Cerebellar cortex (tissue), 1 donor: ENCODE results near the gene B4GALT1.

Experiments used
- DNase-seq: peaks from one replicate; pipeline ENCODE4 v3.0.0-alpha.2; 2015; ENCODE audit warnings: low spot score

The B4GALT1 gene

GRCh38 chr9:33167084-33167971, at the start of gene B4GALT1:
TSS of gene B4GALT1 (minus strand) at chr9:33167336. CDS start at chr9:33167169, 167 bp downstream.
- DNase-seq: peak; percentile 77

- DNase-seq: no peak
Measured at GRCh38 chr9:33211695-33212393, 44.7 kb upstream of the B4GALT1 start.

DNA sequence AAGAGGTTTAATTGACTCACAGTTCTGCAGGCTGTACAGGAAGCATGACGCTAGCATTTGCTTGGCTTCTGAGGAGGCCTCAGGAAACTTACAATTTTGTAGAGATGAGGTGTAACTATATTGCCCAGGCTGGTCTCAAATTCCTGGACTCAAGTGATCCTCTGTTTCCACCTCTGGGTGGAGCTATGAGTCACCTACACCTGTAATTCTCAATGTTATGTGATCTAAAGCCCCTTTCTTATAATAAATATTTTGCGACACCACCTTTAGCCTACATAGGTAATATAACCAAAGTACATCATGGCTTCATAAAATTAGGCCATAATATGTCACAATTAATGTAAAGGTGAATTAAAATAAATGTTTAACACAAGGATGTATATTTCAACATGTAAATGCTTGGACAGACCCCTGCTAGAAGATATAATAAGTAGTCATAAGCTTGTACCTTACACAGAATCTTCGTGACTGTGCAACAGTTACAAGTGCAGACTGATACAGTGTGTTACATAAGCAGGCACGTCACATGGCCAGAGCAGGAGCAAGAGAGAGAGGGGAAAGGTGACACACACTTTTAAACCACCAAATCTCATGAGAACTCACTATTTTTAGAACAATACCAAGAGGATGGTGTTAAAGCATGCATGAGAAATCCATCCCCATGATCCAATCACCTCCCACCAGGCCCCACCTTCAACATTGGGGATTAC, 43.0 kb upstream of the B4GALT1 start:
- no peak for DNase-seq

- DNase-seq: no peak
Measured at GRCh38 chr9:33209394-33209793, 42.3 kb upstream of the B4GALT1 start.

DNA sequence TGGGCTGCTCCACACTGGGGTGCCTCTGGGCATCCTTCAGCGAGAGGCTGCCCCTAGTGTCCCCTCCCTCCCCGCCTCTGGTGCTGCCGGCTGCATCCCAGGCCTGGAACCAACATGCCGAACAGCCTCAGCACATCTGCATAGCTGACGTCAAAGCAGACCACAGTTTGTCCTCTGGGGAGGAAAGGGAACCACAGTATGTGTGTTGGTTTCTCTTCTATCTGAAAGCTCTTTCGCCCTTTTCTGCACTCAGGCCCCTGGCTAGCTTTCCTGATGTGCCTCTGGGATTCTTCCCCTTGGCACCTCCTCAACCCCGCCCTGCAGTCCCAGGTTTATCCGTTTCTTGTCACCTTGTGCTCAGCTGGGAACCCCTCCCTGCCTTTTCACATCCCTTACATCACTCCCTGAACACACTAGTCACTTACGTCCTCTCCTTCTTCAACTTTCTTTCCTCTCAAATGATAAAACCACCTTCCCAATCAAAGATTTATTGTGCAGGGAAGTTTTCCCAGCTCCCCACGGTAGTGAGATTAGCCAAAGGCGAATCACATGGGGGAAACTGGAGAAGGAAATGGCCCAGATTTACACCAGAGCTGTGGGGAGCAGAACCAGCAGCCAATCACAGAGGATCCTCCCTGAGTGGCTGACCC, 35.5 kb upstream of the B4GALT1 start:
- no peak for DNase-seq

GRCh38 chr9:33202018-33202417, 34.9 kb upstream of the B4GALT1 start:
- no peak for DNase-seq

- DNase-seq: no peak
Measured at GRCh38 chr9:33198165-33198564, 31.0 kb upstream of the B4GALT1 start.

DNA sequence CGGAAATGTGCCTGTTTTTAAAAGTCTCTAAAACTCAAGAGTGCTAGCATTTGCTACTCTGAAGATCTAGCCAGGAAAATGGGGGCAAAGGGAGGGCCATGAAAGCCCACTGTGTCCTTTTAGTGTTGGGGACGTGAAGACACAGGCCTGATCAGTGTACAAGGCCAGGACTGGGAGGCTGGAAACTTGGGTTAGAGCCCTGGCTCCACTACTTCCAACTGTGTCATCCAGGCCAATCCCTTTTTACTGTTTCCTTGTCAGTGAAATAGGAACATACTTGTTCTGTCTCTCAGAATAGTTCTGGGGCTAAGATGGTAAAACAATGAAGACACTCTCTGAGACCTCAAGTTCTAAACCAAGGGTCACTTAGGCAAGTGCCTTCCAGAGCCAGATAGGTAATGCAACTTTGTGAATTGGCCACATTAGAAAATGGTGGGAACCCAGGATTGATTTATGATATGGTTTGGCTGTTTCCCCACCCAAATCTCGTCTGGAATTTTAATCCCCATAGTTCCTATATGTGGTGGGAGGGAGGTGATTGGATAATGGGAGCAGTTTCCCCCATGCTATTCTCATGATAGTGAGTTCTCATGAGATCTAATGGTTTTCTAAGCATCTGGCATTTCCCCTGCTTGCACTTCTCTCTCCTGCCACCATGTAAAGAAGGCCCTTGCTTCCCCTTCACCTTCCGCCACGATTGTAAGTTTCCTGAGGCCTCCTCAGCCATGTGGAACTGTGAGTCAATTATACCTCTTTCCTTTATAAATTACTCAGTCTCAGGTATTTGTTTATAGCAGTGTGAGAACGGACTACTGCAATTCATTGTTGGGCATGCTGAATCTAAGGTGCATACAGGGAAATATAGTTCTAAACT, 30.4 kb upstream of the B4GALT1 start:
- DNase-seq: no peak

GRCh38 chr9:33196736-33197135, 29.6 kb upstream of the B4GALT1 start:
- no peak for DNase-seq

DNA sequence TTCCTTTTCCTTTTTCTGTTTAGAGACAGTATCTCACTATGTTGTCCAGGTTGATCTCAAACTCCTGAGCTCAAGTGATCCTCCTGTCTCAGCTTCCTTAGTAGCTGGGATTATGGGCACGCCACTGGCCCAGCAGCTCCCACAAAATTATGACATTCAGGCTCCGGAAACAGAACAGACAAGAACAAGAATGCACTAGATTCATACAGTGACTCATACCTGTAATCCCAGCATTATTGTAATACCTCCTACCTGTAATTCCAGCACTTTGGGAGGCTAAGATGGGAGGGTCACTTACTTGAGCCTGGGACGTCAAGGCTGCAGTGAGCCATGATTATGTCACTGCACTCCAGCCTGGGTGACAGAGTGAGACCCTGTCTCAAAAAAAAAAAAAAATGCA, 26.7 kb upstream of the B4GALT1 start:
- no peak for DNase-seq

DNA sequence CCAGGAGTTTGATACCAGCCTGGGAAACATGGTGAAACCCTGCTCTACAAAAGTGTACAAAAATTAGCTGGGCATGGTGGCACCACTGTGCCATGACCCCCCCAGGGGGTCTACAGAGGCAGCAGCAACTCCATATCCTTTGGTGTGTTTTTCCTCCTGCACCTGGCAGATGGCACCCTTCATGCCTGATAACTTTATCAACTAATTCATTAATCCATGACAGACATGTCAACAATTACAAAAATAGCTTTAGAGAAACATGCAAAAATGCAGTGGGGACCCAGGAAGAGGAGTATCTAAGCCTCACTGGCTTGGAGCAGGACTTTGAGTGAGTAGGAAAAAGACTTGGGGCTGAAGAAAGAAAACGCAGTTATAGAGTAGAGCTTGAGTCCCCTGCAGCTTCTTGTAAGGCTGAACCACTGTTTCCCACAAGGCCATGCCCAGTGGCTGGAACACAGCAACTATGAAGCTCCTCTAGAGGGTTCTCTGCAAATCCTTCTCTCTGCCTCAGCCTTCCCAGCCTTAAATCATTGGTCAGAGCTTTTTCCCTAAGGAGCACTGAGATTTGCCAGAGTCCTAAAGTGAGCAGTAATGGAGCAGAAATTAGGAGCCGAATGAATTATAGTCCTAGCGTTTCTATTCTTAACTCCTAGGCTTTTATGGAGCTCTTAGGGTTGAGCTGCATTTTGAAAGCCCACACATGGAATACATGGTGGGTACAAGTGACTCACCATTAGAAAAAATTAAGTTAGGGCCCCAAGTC, 25.5 kb upstream of the B4GALT1 start:
- no peak for DNase-seq

DNA sequence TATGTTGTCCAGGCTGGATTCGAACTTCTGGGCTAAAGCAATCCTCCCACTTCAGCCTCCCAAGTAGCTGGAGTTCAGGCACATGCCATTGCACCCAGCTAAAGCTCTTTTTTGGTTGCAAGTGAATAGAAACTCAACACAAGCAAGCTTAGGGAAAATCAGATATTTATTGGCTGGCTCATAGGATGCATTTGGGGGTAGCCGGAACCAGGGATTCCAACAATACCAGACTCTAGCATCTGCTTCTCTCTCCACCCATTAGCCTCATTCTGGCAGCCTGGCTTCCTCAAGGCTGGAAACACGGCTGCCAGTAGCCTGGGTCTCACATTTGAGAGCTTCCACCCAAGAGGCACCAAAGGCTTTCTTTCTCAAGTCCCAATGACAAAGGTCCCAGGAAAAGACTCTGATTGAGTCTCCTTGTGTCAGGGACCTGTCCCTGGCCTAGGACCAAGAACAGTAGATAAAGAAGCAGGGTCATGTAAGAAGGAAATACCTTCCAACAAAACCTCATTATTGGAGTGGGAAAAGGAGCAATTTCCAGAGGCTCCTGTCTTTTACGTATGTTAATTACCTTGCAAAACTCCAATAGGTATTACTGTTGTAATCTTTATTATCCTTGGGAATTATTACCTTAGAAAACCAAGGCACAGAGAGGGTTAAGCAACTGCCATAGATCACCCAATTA, 23.0 kb upstream of the B4GALT1 start:
- no peak for DNase-seq

DNA sequence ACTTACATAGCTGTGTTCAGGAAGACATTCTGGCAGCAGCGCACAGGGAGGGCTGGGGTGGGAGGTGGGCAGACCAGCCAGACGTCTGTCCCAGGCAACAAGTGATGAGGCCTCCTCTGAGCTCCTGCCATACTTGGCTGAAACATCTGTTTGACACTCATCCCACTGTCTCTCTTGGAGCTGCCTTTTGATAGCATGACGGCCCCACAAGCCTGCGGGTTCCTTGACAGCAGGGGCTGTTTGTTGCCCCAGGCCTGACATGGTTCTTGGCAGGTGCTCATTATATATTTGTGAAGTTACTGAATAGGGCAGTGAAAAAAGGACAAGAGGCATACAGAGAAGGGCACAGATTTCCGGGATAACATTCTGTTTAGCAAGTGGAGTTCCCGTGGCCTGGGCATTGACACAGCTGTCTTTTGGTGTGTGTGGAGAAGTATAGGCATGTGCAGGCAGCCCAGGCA, 22.2 kb upstream of the B4GALT1 start:
- no peak for DNase-seq

GRCh38 chr9:33188711-33189110, 21.6 kb upstream of the B4GALT1 start:
- no peak for DNase-seq

GRCh38 chr9:33187519-33188218, 20.5 kb upstream of the B4GALT1 start:
- DNase-seq: peak; percentile 11

DNA sequence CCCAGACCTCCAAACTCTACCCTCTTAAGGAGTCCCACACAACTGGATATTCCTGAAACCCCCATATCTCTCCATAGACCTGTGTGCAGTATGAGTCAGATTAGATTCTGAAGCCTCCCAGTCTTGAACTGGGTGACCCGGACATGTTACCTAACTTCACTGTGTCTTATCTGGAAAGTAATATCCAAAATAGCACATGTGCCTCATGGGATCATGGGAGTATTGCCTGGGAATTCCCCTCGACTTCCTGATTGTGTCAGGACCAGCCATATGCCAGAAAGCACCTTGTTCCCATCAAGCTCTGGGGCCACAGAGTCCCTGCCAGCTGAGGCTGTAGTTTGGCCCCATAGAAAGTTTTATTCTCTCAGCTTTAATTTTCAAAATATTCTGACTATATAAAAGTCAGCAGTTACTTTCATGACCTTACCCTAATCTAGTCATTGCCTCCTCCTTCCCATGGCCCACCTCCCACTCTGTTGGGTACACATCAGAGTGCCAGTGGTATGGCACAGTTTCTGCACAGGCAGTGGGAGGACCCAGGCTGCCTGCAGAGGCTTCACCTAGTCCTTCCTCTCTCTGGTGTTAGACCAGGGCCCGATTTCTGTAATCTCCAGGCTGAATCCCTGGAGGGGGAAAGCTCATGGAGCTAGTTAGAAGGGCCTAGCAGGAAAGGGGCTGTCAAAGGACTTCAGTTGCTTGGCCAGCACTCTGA, 19.5 kb upstream of the B4GALT1 start:
- no peak for DNase-seq

DNA sequence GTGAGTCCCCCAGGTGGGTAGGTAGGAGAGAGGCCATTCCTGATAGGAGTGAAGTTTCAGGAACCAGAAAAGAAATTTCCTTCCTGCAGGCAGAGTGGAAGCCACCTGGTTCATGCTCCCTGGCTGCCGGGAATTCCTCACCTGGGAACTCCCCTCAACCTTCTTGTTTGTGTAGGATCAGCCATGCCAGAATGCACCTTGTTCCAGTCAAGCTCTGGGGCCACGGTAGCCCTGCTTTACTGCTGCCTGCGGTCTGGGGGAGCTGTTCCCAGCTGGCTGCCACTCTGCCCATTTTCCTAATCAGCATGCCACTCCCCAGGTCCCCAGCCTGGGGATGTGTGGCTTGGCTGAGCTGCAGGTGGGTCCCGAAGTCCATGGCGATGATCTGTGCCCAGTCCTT, 18.7 kb upstream of the B4GALT1 start:
- no peak for DNase-seq

GRCh38 chr9:33185406-33185805, 18.3 kb upstream of the B4GALT1 start:
- no peak for DNase-seq
